ENCODE measurements around the gene MINDY4B. TPM values are rescaled to one million over a fixed set of nuclear protein-coding genes. Genes with fewer than 3 reads are reported as not detected.

The MINDY4B gene
- total and polyA plus RNA-seq, 2 of the 8 experiments (the other 6 are each of a cell fraction or from before 2014, with no cell fraction given): not detected

- Histone ChIP-seq H4K8ac (ENCODE audit: extremely low read depth, insufficient read depth, low read length) (no peak overlapping the region), H4K20me1 (replicated peaks in 1 of 2; ENCODE audit: control insufficient read depth in 1 of 2, insufficient read depth in 2 of 2, low read length in 2 of 2) (no peaks in the 10 kb centered on the region), H3K4me1 (replicated peaks in 1 of 4; ENCODE audit: control insufficient read depth in 3 of 4, insufficient read depth in 4 of 4, low read length in 3 of 4) (peaks cover 0 to 9% (median 1%) of the 10 kb centered on the region in 4 experiments; a peak in 3 of 7 replicates), H2BK120ac (replicated peaks; ENCODE audit: low read depth, low read length) (no peak overlapping the region), H2BK12ac (ENCODE audit: low read depth, low read length) (no peak overlapping the region), H2BK20ac (ENCODE audit: low read length) (no peak overlapping the region), H3K14ac (ENCODE audit: insufficient read length) (no peak overlapping the region), H3K36me3 (ENCODE audit: control insufficient read depth in 2 of 4, insufficient read depth in 4 of 4, low read length in 3 of 4) (no peaks in the 10 kb centered on the region), H3K18ac (ENCODE audit: extremely low read depth, low read length) (no peak overlapping the region), H2AFZ (ENCODE audit: low read length) (no peak overlapping the region), H3K4ac (replicated peaks; ENCODE audit: insufficient read length, low read depth, low read length) (no peak overlapping the region), H3K23ac (ENCODE audit: insufficient read length) (no peak overlapping the region), H3K9ac (replicated peaks in 1 of 4; ENCODE audit: extremely low read depth in 1 of 4, low read depth in 3 of 4, low read length in 3 of 4) (no peak overlapping the region), H3K9me3 (ENCODE audit: insufficient read depth in 2 of 2, low read depth in 1 of 2, low read length in 1 of 2) (peaks cover 0 to 8% of the 10 kb centered on the region in 2 experiments; a peak in 2 of 4 replicates), H3K79me1 (ENCODE audit: low read depth, low read length) (no peaks in the 10 kb centered on the region), H3K27me3 (replicated peaks in 1 of 4; ENCODE audit: control insufficient read depth in 3 of 4, extremely low read depth in 1 of 4, insufficient read depth in 3 of 4, low read length in 3 of 4) (no peaks in the 10 kb centered on the region), H2BK15ac (ENCODE audit: low read length) (no peak overlapping the region), H3K23me2 (ENCODE audit: low read depth, low read length) (peaks cover 2% of the 10 kb centered on the region; the same call in 1 of the 2 replicates), H3K56ac (replicated peaks; ENCODE audit: insufficient read length, low read depth, low read length) (no peak overlapping the region), H3K4me3 (ENCODE audit: extremely low read depth in 1 of 4, insufficient read depth in 2 of 4, low read depth in 3 of 4, low read length in 4 of 4) (no peak overlapping the region), H2BK5ac (ENCODE audit: low read depth, low read length) (no peak overlapping the region), H3K4me2 (ENCODE audit: insufficient read depth in 1 of 2, low read depth in 2 of 2, low read length in 2 of 2) (no peak overlapping the region), H2AK5ac (ENCODE audit: low read depth, low read length) (no peak overlapping the region), H4K5ac (ENCODE audit: insufficient read length, low read depth, low read length) (no peak overlapping the region), H3K27ac (ENCODE audit: low read depth, low read length) (no peak overlapping the region), H3K79me2 (ENCODE audit: control insufficient read depth in 1 of 2, insufficient read depth in 2 of 2, low read length in 2 of 2) (no peaks in the 10 kb centered on the region), H4K91ac (replicated peaks; ENCODE audit: insufficient read length, low read length) (no peak overlapping the region)
- WGBS, 2 experiments (ENCODE audit: extremely low coverage in 1 of 2, insufficient coverage in 1 of 2, insufficient read length in 1 of 2, insufficient replicate concordance in 2 of 2, low coverage in 1 of 2, low lambda C conversion rate in 2 of 2, missing lambda C conversion rate in 1 of 2): 61% methylated on average over 1 of the region's 1 CpG; no CpG with 5 or more reads in 1 of the 2 experiments
- POLR2A ChIA-PET (ENCODE audit: partially characterized antibody): no interaction called here
- CTCF ChIA-PET (ENCODE audit: partially characterized antibody): interaction anchor here (0.6 to 1.8 kb wide), 3 partner anchors 16 to 140 kb away, joined by 3 read pairs; no protein-coding TSS in a partner anchor
- FAIRE-seq: no peak
- TF ChIP-seq FOSL1 (IDR thresholded peaks at IDR 0.05; ENCODE audit: insufficient read depth, low read depth, low read length): no peak
- no peak for TF ChIP-seq HDAC6 (IDR thresholded peaks at IDR 0.05; ENCODE audit: low read depth, low read length)
- no peak for TF ChIP-seq CBX5 (IDR thresholded peaks at IDR 0.05; ENCODE audit: low read depth, low read length)
- no peak for TF ChIP-seq GTF2F1 (IDR thresholded peaks at IDR 0.05; ENCODE audit: borderline replicate concordance, low read depth, low read length)
- no peak for DNase-seq (ENCODE audit: low read depth in 1 of 2, low spot score in 2 of 2)
Measured at GRCh38 chr3:150848864-150849263, 56.4 kb downstream of the MINDY4B start.

Data from H1 (cell line).